ENCODE results near the gene SLC25A13. TPM values are rescaled to one million over a fixed set of nuclear protein-coding genes. Genes with fewer than 3 reads are reported as not detected.

The SLC25A13 gene
- total RNA-seq, 1 experiment from 2014 or later = 19.5 TPM

- Histone ChIP-seq H3K9me3 (ENCODE audit: low read length) (no peaks in the 10 kb centered on the region), H2AFZ (ENCODE audit: low read length) (no peak overlapping the region)
- CTCF ChIA-PET = no interaction called here
Measured at GRCh38 chr7:96355990-96356506, 34.1 kb upstream of the SLC25A13 start.

GRCh38 chr7:96354881-96355280, 33.0 kb upstream of the SLC25A13 start:
- Histone ChIP-seq H3K4me1 (ENCODE audit: insufficient read depth, low read length) (no peaks in the 10 kb centered on the region), H3K9ac (ENCODE audit: low read length) (no peak overlapping the region), H3K79me2 (ENCODE audit: low read length) (no peaks in the 10 kb centered on the region), H3F3A (ENCODE audit: low read length, unreplicated experiment) (no peaks in the 10 kb centered on the region), H3K36me3 (ENCODE audit: low read depth, low read length) (no peaks in the 10 kb centered on the region), H4K20me1 (ENCODE audit: low read length) (no peaks in the 10 kb centered on the region), H3K4me2 (ENCODE audit: low read length) (no peak overlapping the region), H3K9me3 (ENCODE audit: low read length) (no peaks in the 10 kb centered on the region), H3K4me3 (ENCODE audit: low read length) (no peak overlapping the region), H2AFZ (ENCODE audit: low read length) (no peak overlapping the region), H3K27me3 (ENCODE audit: low read length) (no peaks in the 10 kb centered on the region), H3K9me2 (replicated peaks; ENCODE audit: low read length) (no peaks in the 10 kb centered on the region), H3K27ac (ENCODE audit: low read length) (no peak overlapping the region)
- ChIA-PET POLR2A (ENCODE audit: unreplicated experiment) (no interaction called here), CTCF (no interaction called here)
- no peak for ATAC-seq
- TF ChIP-seq EZH2 (IDR thresholded peaks at IDR 0.05; ENCODE audit: low read length, unreplicated experiment) = no peak
- TF ChIP-seq EZH2phosphoT487 (IDR thresholded peaks at IDR 0.05; ENCODE audit: borderline replicate concordance, low read length) = no peak
- no peak for TF ChIP-seq CTCF (conservative IDR thresholded peaks at IDR 0.05; ENCODE audit: low read depth, low read length)
- intact Hi-C loops (cut with micrococcal nuclease) = no loop called here
- no TSS peak for BruUV-seq (replicated peaks)
- DNase-seq = no peak

More at GRCh38 chr7:96355990-96356506, 34.1 kb upstream of the SLC25A13 start:
- Histone ChIP-seq H3K4me2 (ENCODE audit: low read length) (no peak overlapping the region), H3F3A (ENCODE audit: low read length, unreplicated experiment) (no peaks in the 10 kb centered on the region), H3K36me3 (ENCODE audit: low read depth, low read length) (no peaks in the 10 kb centered on the region), H3K27me3 (ENCODE audit: low read length) (no peaks in the 10 kb centered on the region), H3K9me2 (replicated peaks; ENCODE audit: low read length) (no peaks in the 10 kb centered on the region), H4K20me1 (ENCODE audit: low read length) (no peaks in the 10 kb centered on the region), H3K4me1 (ENCODE audit: insufficient read depth, low read length) (no peaks in the 10 kb centered on the region), H3K27ac (ENCODE audit: low read length) (no peak overlapping the region), H3K4me3 (ENCODE audit: low read length) (no peak overlapping the region), H3K9ac (ENCODE audit: low read length) (no peak overlapping the region), H3K79me2 (ENCODE audit: low read length) (no peaks in the 10 kb centered on the region)
- POLR2A ChIA-PET (ENCODE audit: unreplicated experiment) = no interaction called here
- intact Hi-C loops (cut with micrococcal nuclease) = no loop called here
- ATAC-seq = no peak
- BruUV-seq (replicated peaks) = no TSS peak
- DNase-seq = no peak
- TF ChIP-seq EZH2phosphoT487 (IDR thresholded peaks at IDR 0.05; ENCODE audit: borderline replicate concordance, low read length) = no peak
- no peak for TF ChIP-seq CTCF (conservative IDR thresholded peaks at IDR 0.05; ENCODE audit: low read depth, low read length)
- no peak for TF ChIP-seq EZH2 (IDR thresholded peaks at IDR 0.05; ENCODE audit: low read length, unreplicated experiment)

- intact Hi-C loops (cut with micrococcal nuclease) = no loop called here
- BruUV-seq (replicated peaks) = no TSS peak
- ChIA-PET CTCF (no interaction called here), POLR2A (ENCODE audit: unreplicated experiment) (no interaction called here)
- no peak for DNase-seq
- no peaks in the 10 kb centered on the region for H3K27me3 ChIP-seq (ENCODE audit: low read length)
- H3K4me3 ChIP-seq (ENCODE audit: low read length) = no peak overlapping the region
- H3K79me2 ChIP-seq (ENCODE audit: low read length) = no peaks in the 10 kb centered on the region
- no peaks in the 10 kb centered on the region for H3K4me1 ChIP-seq (ENCODE audit: insufficient read depth, low read length)
- H3K9me2 ChIP-seq (replicated peaks; ENCODE audit: low read length) = no peaks in the 10 kb centered on the region
- no peaks in the 10 kb centered on the region for H4K20me1 ChIP-seq (ENCODE audit: low read length)
- H3K36me3 ChIP-seq (ENCODE audit: low read depth, low read length) = no peaks in the 10 kb centered on the region
- H3F3A ChIP-seq (ENCODE audit: low read length, unreplicated experiment) = no peaks in the 10 kb centered on the region
- H3K4me2 ChIP-seq (ENCODE audit: low read length) = no peak overlapping the region
- no peak overlapping the region for H3K27ac ChIP-seq (ENCODE audit: low read length)
- no peaks in the 10 kb centered on the region for H3K9me3 ChIP-seq (ENCODE audit: low read length)
- no peak; the same call in 1 of the 2 replicates for ATAC-seq
- no peak overlapping the region for H3K9ac ChIP-seq (ENCODE audit: low read length)
- no peak overlapping the region for H2AFZ ChIP-seq (ENCODE audit: low read length)
- TF ChIP-seq EZH2 (IDR thresholded peaks at IDR 0.05; ENCODE audit: low read length, unreplicated experiment) (no peak), EZH2phosphoT487 (IDR thresholded peaks at IDR 0.05; ENCODE audit: borderline replicate concordance, low read length) (no peak), CTCF (conservative IDR thresholded peaks at IDR 0.05; ENCODE audit: low read depth, low read length) (no peak)
Measured at GRCh38 chr7:96349572-96349971, 27.7 kb upstream of the SLC25A13 start.
